PC-3 (cell line): Measurements from ENCODE around the gene NIM1K. TPM values are rescaled to one million over a fixed set of nuclear protein-coding genes. Genes with fewer than 3 reads are reported as not detected.

ENCODE experiments used
- ATAC-seq: fragments of 200-7000 bp; cut with Tn5 transposase; 2 replicates; pipeline ENCODE4 v1.9.1; 2020; ENCODE audit warnings: mild to moderate bottlenecking, moderate library complexity
- BruUV-seq: library from RNA; stranded (reverse); fragments of 400-500 nt; replicated peaks from 2 replicates; lab custom pipeline; 2021; lab: Mats Ljungman, UMichigan
- CTCF ChIA-PET: fragments of 300-600 bp; sonication (Branson Sonifier 250); formaldehyde crosslinking; loops from one replicate; lab custom pipeline; 2022; ENCODE audit warnings: antibody characterized with exemption; lab: Charles Lee
- POLR2A ChIA-PET: fragments of 300-600 bp; sonication (Branson Sonifier 250); formaldehyde crosslinking; loops from one replicate; lab custom pipeline; 2022; ENCODE audit warnings: antibody characterized with exemption; ENCODE audit not compliant: unreplicated experiment; lab: Charles Lee
- DNase-seq: peaks from one replicate; pipeline ENCODE4 v3.0.0-alpha.2; 2015
- H2AFZ ChIP-seq: fragments of 300-600 bp; sonication (generic); 2 replicates; pipeline ENCODE4 v1.6.0; 2016; ENCODE audit warnings: antibody characterized with exemption, low read length
- H3F3A ChIP-seq: fragments of 300-600 bp; sonication (generic); one replicate; pipeline ENCODE4 v1.6.0; 2017; ENCODE audit warnings: antibody characterized with exemption, low read length, control low read depth, mild to moderate bottlenecking; ENCODE audit not compliant: unreplicated experiment
- H3K27ac ChIP-seq: fragments of 300-600 bp; sonication (generic); 2 replicates; pipeline ENCODE4 v1.5.1; 2016; ENCODE audit warnings: mild to moderate bottlenecking, low read length
- H3K27me3 ChIP-seq: fragments of 300-600 bp; sonication (generic); 2 replicates; pipeline ENCODE4 v1.6.1; 2016; ENCODE audit warnings: low read length, mixed read lengths
- H3K36me3 ChIP-seq: fragments of 300-600 bp; sonication (generic); 2 replicates; pipeline ENCODE4 v1.6.1; 2016; ENCODE audit warnings: low read depth, mixed run types, low read length, mixed read lengths
- H3K4me1 ChIP-seq: fragments of 300-600 bp; sonication (generic); 2 replicates; pipeline ENCODE4 v1.5.1; 2016; ENCODE audit warnings: low read length; ENCODE audit not compliant: insufficient read depth
- H3K4me2 ChIP-seq: fragments of 300-600 bp; sonication (generic); 2 replicates; pipeline ENCODE4 v1.6.0; 2016; ENCODE audit warnings: low read length
- H3K4me3 ChIP-seq: fragments of 300-600 bp; sonication (generic); 2 replicates; pipeline ENCODE4 v1.5.1; 2016; ENCODE audit warnings: mild to moderate bottlenecking, low read length, mixed read lengths
- H3K79me2 ChIP-seq: fragments of 300-600 bp; sonication (generic); 2 replicates; pipeline ENCODE4 v1.6.1; 2017; ENCODE audit warnings: low read length, mixed read lengths
- H3K9ac ChIP-seq: fragments of 300-600 bp; sonication (generic); 2 replicates; pipeline ENCODE4 v1.6.0; 2016; ENCODE audit warnings: mild to moderate bottlenecking, low read length
- H3K9me2 ChIP-seq: fragments of 300-600 bp; sonication (generic); replicated peaks from 2 replicates; pipeline ENCODE4 v1.6.1; 2016; ENCODE audit warnings: mixed run types, low read length, mixed read lengths
- H3K9me3 ChIP-seq: fragments of 300-600 bp; sonication (generic); 2 replicates; pipeline ENCODE4 v1.6.1; 2016; ENCODE audit warnings: low read length, mixed read lengths
- H4K20me1 ChIP-seq: fragments of 300-600 bp; sonication (generic); 2 replicates; pipeline ENCODE4 v1.6.1; 2016; ENCODE audit warnings: low read length, mixed read lengths
- EZH2 ChIP-seq: fragments of 300-600 bp; sonication (generic); IDR thresholded peaks from one replicate; pipeline ENCODE4 v1.6.1; 2017; ENCODE audit warnings: antibody characterized with exemption, mild to moderate bottlenecking, low read length; ENCODE audit not compliant: unreplicated experiment
- EZH2phosphoT487 ChIP-seq: fragments of 300-600 bp; sonication (generic); IDR thresholded peaks from 2 replicates; pipeline ENCODE4 v1.6.1; 2018; ENCODE audit warnings: mild to moderate bottlenecking, antibody characterized with exemption, low read length, borderline replicate concordance
- intact Hi-C: fragments of 100-400 bp; cut with micrococcal nuclease; formaldehyde crosslinking; loops from 2 replicates; pipeline ENCODE4 v1.9.0; 2023
- total RNA-seq: library from RNA; depleted of rRNA; stranded (reverse); fragments of >200 nt; gene quantifications from 2 replicates; pipeline ENCODE4 v1.2.3, GENCODE V29; 2014
- TF ChIP-seq, protein P1 (sequence below): fragments of 300-600 bp; sonication (generic); conservative IDR thresholded peaks from 2 replicates; pipeline ENCODE4 v1.5.1; 2017; ENCODE audit warnings: antibody characterized with exemption, low read depth, mild to moderate bottlenecking, low read length

Gene NIM1K
- total RNA-seq, 1 experiment from 2014 or later = 0.26 TPM

DNA sequence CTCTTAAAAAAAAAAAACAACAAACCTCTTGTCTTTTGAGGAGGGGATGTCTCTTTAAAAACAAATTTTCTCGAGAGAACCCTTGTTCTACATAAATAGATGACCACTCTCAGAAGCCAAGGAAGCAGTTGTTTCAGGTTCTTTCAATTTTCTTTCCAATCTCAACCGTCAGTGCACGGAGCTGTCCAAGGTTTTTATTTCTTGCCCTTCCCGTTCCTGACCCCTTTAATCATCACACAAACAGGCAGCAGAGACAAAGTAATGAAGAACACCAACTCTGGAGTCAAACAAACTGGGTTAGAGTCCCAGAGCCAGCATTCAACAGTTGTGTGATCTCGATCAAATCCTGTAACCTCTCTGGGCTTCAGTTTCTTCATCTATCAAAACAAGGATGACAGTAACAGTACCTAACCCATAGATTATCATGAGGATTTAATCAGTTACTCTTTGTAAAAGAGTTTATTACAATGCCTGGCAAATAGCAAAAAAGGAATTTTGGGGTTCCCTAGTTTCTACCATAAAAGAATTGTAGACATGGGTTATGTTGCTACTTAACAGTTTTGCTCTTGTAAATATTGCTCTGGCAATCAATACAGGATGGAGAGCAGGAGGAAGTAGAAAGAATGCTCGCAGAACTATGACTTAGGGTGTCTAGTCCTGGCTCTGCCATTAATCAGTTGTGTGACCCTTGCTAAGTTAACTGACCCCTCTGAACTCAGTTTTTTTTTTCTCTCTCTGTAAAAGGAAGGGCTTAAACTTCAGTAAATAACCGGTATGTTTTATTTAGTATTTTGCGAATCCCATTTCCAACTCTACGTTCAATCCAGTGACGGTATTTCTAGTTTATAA, 1.0 kb upstream of the NIM1K start:
- H3K9me2 ChIP-seq = no peaks in the 10 kb centered on the region
- no TSS peak for BruUV-seq
- ATAC-seq (no peak), DNase-seq (peak; percentile 49)
- no peak overlapping the region for H3K4me2 ChIP-seq
- no peaks in the 10 kb centered on the region for H3K9me3 ChIP-seq
- POLR2A ChIA-PET = no interaction called here
- H3K79me2 ChIP-seq = no peaks in the 10 kb centered on the region
- H3K4me3 ChIP-seq = no peak overlapping the region
- H3K27ac ChIP-seq = no peak overlapping the region
- no peak overlapping the region for H2AFZ ChIP-seq
- peaks cover 4% of the 10 kb centered on the region for H3F3A ChIP-seq
- intact Hi-C loops = loop anchor here (5.0 kb wide), 1 partner anchor 121 kb away; the partner anchor contains the start of gene HMGCS1
- H4K20me1 ChIP-seq = no peaks in the 10 kb centered on the region
- CTCF ChIA-PET = interaction anchor here (0.6 kb wide), 1 partner anchor 24 kb away, joined by 3 read pairs; no protein-coding TSS in a partner anchor
- H3K9ac ChIP-seq = no peak overlapping the region
- peaks cover 16% of the 10 kb centered on the region for H3K4me1 ChIP-seq
- no peaks in the 10 kb centered on the region for H3K36me3 ChIP-seq
- TF ChIP-seq EZH2 = no peak
- no peak for TF ChIP-seq EZH2phosphoT487
- H3K27me3 ChIP-seq = no peaks in the 10 kb centered on the region

DNA sequence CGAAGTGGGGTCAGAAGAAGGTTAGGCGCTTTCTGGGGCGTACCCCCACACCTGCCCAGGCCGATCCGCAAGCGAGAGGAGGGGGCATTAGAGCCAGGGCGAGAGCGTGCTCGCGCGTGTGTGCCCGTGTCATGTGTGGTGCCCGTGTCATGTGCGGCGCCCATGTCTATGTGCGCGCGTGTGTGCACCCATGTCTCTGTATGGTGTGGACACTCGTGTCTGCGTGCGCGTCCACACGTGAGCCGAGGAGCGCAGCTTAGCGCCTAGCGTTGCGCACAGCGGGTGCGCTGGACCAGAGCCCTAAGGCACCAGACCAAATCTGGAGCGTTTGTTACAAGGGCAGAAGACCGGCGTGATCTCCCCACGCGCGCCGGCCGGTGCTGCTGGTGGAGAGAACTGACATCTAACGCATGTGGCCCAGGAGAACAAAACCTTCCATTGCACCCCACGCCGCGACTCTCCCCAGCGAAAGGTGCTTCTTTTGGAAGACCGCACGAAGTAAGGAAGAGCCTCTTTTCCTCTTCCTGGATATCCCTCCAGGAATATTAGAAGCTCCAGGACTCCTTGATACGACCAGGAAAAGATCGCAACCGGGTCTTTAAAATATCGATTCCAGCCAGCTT, 644 bp downstream of the NIM1K start:
- ATAC-seq = peak; percentile 44
- Histone ChIP-seq H4K20me1 (no peaks in the 10 kb centered on the region), H3K4me3 (peak overlapping the region; percentile 71), H3K4me2 (peak overlapping the region; percentile 93), H3K4me1 (peaks cover 16% of the 10 kb centered on the region), H3K27me3 (no peaks in the 10 kb centered on the region), H3K9ac (peak overlapping the region; percentile 6), H3F3A (peaks cover 4% of the 10 kb centered on the region), H3K79me2 (no peaks in the 10 kb centered on the region), H3K27ac (peak overlapping the region; percentile 48), H2AFZ (peak overlapping the region; percentile 82), H3K9me2 (no peaks in the 10 kb centered on the region), H3K36me3 (no peaks in the 10 kb centered on the region), H3K9me3 (no peaks in the 10 kb centered on the region)
- ChIA-PET POLR2A (interaction anchor here (0.6 kb wide), 1 partner anchor 157 kb away, joined by 6 read pairs; no protein-coding TSS in a partner anchor), CTCF (interaction anchor here (0.7 kb wide), 1 partner anchor 78 kb away, joined by 3 read pairs; no protein-coding TSS in a partner anchor)
- DNase-seq = peak; percentile 29
- intact Hi-C loops = loop anchor here (1.0 to 5.0 kb wide), 3 partner anchors 11 to 120 kb away; partner anchors contain the start of gene HMGCS1
- TF ChIP-seq, protein P1, sequence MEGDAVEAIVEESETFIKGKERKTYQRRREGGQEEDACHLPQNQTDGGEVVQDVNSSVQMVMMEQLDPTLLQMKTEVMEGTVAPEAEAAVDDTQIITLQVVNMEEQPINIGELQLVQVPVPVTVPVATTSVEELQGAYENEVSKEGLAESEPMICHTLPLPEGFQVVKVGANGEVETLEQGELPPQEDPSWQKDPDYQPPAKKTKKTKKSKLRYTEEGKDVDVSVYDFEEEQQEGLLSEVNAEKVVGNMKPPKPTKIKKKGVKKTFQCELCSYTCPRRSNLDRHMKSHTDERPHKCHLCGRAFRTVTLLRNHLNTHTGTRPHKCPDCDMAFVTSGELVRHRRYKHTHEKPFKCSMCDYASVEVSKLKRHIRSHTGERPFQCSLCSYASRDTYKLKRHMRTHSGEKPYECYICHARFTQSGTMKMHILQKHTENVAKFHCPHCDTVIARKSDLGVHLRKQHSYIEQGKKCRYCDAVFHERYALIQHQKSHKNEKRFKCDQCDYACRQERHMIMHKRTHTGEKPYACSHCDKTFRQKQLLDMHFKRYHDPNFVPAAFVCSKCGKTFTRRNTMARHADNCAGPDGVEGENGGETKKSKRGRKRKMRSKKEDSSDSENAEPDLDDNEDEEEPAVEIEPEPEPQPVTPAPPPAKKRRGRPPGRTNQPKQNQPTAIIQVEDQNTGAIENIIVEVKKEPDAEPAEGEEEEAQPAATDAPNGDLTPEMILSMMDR = no peak
- TF ChIP-seq EZH2phosphoT487 = no peak
- TF ChIP-seq EZH2 = no peak
- BruUV-seq = no TSS peak

DNA sequence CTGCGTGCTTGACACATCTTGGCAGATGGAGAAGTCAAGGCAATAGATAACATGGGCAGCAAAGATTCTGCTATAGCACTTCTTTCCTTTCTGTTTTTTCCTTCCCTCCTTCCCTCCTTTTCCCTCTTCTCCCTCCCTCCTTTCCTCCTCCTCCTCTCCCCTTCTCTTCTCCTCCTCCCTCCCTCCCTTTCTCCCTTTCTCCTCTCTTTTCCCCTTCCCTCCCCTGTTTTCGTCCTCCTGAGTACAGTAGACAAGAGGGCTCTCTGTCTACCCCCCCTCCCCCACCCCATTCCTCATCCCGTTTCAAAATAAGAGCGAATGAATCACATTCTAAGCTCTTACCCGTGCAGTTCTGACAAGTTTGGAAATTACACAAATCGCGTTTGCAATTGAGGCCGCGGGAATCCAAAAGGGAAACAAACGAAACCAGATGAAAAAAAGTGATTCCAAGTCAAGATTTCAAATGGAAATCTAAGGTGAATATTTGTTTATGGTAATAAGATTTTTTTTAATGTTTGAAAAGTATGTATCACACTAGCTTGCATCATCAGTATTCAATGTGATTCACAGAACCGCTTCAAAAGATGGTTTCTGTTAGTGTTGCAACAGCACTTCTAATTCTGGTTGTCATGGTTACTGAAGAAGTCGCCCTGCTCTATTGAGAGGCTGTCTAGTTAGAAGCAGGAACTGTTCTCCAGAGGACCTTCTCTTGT, 1.3 kb downstream of the NIM1K start:
- TF ChIP-seq EZH2phosphoT487 (no peak), EZH2 (no peak)
- TF ChIP-seq, protein P1 = no peak
- H3K27ac ChIP-seq = peak overlapping the region; percentile 48
- BruUV-seq = no TSS peak
- ATAC-seq = peak; percentile 58
- peak overlapping the region; percentile 71 for H3K4me3 ChIP-seq
- peak; percentile 87 for DNase-seq
- peaks cover 4% of the 10 kb centered on the region for H3F3A ChIP-seq
- H4K20me1 ChIP-seq = no peaks in the 10 kb centered on the region
- no peaks in the 10 kb centered on the region for H3K27me3 ChIP-seq
- ChIA-PET POLR2A (interaction anchor here (0.5 to 0.6 kb wide), 5 partner anchors 10 to 176 kb away, joined by 3 to 12 read pairs (median 5); no protein-coding TSS in a partner anchor), CTCF (interaction anchor here (0.6 to 0.7 kb wide), 5 partner anchors 33 to 680 kb away, joined by 3 to 11 read pairs (median 8); partner anchors contain the start of gene TMEM267)
- H3K79me2 ChIP-seq = no peaks in the 10 kb centered on the region
- H2AFZ ChIP-seq = peak overlapping the region; percentile 82
- peaks cover 16% of the 10 kb centered on the region for H3K4me1 ChIP-seq
- H3K36me3 ChIP-seq = no peaks in the 10 kb centered on the region
- no peaks in the 10 kb centered on the region for H3K9me3 ChIP-seq
- intact Hi-C loops = loop anchor here (1.0 to 5.0 kb wide), 3 partner anchors 10 to 119 kb away; partner anchors contain the start of gene HMGCS1
- no peaks in the 10 kb centered on the region for H3K9me2 ChIP-seq
- H3K9ac ChIP-seq = peak overlapping the region; percentile 6
- H3K4me2 ChIP-seq = peak overlapping the region; percentile 93
